GM21390 (cell line): ENCODE measurements around the gene PTN.

Experiments used
- ATAC-seq: cut with Tn5 transposase; IDR thresholded peaks from one replicate; pipeline ENCODE4 v1.9.1; 2021; ENCODE audit not compliant: unreplicated experiment

PTN gene

GRCh38 chr7:137324796-137325696, 18.5 kb downstream of the PTN start:
- no peak for ATAC-seq

- no peak for ATAC-seq
These were observed 26.7 kb downstream of the PTN start for GRCh38 chr7:137316648-137317353.

- no peak for ATAC-seq
These were observed 30.3 kb downstream of the PTN start for GRCh38 chr7:137313201-137313600.

GRCh38 chr7:137306748-137307147, 36.8 kb downstream of the PTN start:
- ATAC-seq, result no peak

GRCh38 chr7:137305901-137306621, 37.5 kb downstream of the PTN start:
- no peak for ATAC-seq

- no peak for ATAC-seq
These were observed 38.8 kb downstream of the PTN start for GRCh38 chr7:137304624-137305235.

- no peak for ATAC-seq
These were observed 39.4 kb downstream of the PTN start for GRCh38 chr7:137304165-137304564.

- no peak for ATAC-seq
These were observed 41.5 kb downstream of the PTN start for GRCh38 chr7:137302081-137302480.

GRCh38 chr7:137298464-137298794, 45.1 kb downstream of the PTN start:
- no peak for ATAC-seq

GRCh38 chr7:137297551-137298463, 45.7 kb downstream of the PTN start:
- no peak for ATAC-seq

- ATAC-seq, result no peak
These were observed 47.0 kb downstream of the PTN start for GRCh38 chr7:137296576-137296975.

GRCh38 chr7:137295739-137296324, 47.7 kb downstream of the PTN start:
- no peak for ATAC-seq

GRCh38 chr7:137289101-137289500, 54.4 kb downstream of the PTN start:
- no peak for ATAC-seq

- no peak for ATAC-seq
These were observed 55.8 kb downstream of the PTN start for GRCh38 chr7:137287651-137288258.

- ATAC-seq, result no peak
These were observed 60.4 kb downstream of the PTN start for GRCh38 chr7:137283153-137283552.

- no peak for ATAC-seq
These were observed 61.5 kb downstream of the PTN start for GRCh38 chr7:137282043-137282442.

- no peak for ATAC-seq
These were observed 67.3 kb downstream of the PTN start for GRCh38 chr7:137276189-137276588.

- ATAC-seq, result no peak
These were observed 71.3 kb downstream of the PTN start for GRCh38 chr7:137272249-137272648.

GRCh38 chr7:137269240-137269639, 74.3 kb downstream of the PTN start:
- no peak for ATAC-seq
